Heart right ventricle (tissue), 16 donors: ENCODE results near the gene MYT1. TPM values are rescaled to one million over a fixed set of nuclear protein-coding genes. Genes with fewer than 3 reads are reported as not detected.
A peak's percentile ranks its signal among the peaks of the same experiment; 100 is the strongest.

Experiments used
- ATAC-seq, 8 donors: fragments of 200-7000 bp; cut with Tn5 transposase; one replicate each; pipeline ENCODE4 v1.9.1; 2020; ENCODE audit warnings: mild to moderate bottlenecking in 8 of 8, moderate library complexity in 8 of 8, moderate number of reproducible peaks in 1 of 8
- DNase-seq, 2 donors: peaks; one replicate each; pipeline ENCODE4 v3.0.0-alpha.2; 2020
- H3K27ac ChIP-seq, 10 donors: fragments of 200-600 bp; sonication (generic) in 2 of 10; one replicate each; pipeline versions ENCODE4 v1.5.0 to v1.8.0; 2020 to 2022; ENCODE audit warnings: mild to moderate bottlenecking in 3 of 10
- H3K27me3 ChIP-seq, 7 donors: fragments of 200-600 bp; one replicate each; pipeline ENCODE4 v1.8.0; 2021 to 2022; ENCODE audit warnings: mild to moderate bottlenecking in 2 of 7
- H3K36me3 ChIP-seq, 9 donors: fragments of 200-600 bp; sonication (generic) in 1 of 9; one replicate each; pipeline versions ENCODE4 v1.5.0 to v1.8.0; 2020 to 2022; ENCODE audit warnings: mild to moderate bottlenecking in 2 of 9
- H3K4me1 ChIP-seq, 9 donors: fragments of 200-600 bp; sonication (generic) in 1 of 9; one replicate each; pipeline versions ENCODE4 v1.5.0 to v1.8.0; 2020 to 2022; ENCODE audit warnings: mild to moderate bottlenecking in 4 of 9
- H3K4me3 ChIP-seq, 10 donors: fragments of 200-600 bp; sonication (generic) in 2 of 10; one replicate each; pipeline versions ENCODE4 v1.5.0 to v1.8.0; 2020 to 2022; ENCODE audit warnings: mild to moderate bottlenecking in 7 of 10, moderate library complexity in 2 of 10
- H3K9me3 ChIP-seq, 11 donors: fragments of 200-600 bp in 10 of 11; sonication (generic) in 2 of 11; one replicate each; pipeline versions ENCODE4 v1.5.0 to v1.8.0; 2013 to 2022; ENCODE audit warnings: mild to moderate bottlenecking in 2 of 11, control low read depth in 1 of 11, moderate library complexity in 1 of 11
- WGBS, 2 donors: extraction: QIAGEN DNeasy Blood & Tissue Kit; methylation state at CpG; one replicate each; pipeline ENCODE4 v1.1.7; 2013; ENCODE audit warnings: inconsistent platforms in 1 of 2; 5-methylcytosine and 5-hydroxymethylcytosine counted together
- intact Hi-C, 10 donors: fragments of 100-400 bp; cut with DNase I; formaldehyde crosslinking; loops; one replicate each; pipeline versions ENCODE4 v1.11.1 to v1.14.2; 2022
- polyA plus RNA-seq, 2 donors: library from polyadenylated mRNA; stranded (reverse); fragments of 200-250 nt; gene quantifications; one replicate each; pipeline ENCODE4 v1.2.3, GENCODE V29; 2013
- total RNA-seq, 10 donors: library from RNA; stranded (reverse); fragmentation: NEBNext Ultra II Directional in 3 of 10; extraction: Animal tissue kit (Norgen Biotek cat#: 25700) in 3 of 10; gene quantifications; one replicate each; pipeline versions ENCODE4 v1.2.1 to v1.2.4, GENCODE V29; 2021 to 2023
- TF ChIP-seq, protein P1 (sequence below), 9 donors: fragments of 200-600 bp; sonication (generic) in 2 of 9; IDR thresholded peaks; one replicate each; pipeline versions ENCODE4 v1.5.0 to v1.8.0; 2021 to 2022; ENCODE audit warnings: antibody characterized with exemption in 9 of 9, mild to moderate bottlenecking in 5 of 9, moderate library complexity in 1 of 9
- donor health status: Arrhythmogenic right ventricular cardiomyopathy.
- donor health status: ischemic (EF 13 %, LVEDD 7.1; RV severe dilation, severe dysfunction).
- donor health status: healthy with polysubstance abuse.
- donor health status: DM: no; HTN: yes; CAD: no.
- donor health status: DM: no; HTN: no; CAD: no.
- donor health status: ischemic (EF 25% LVEDD 6.9; RV normal size, moderate dysfunction).
- donor health status: ischemic (EF 25% LVEDD 5.7; RV mildly dilated, moderate dysfunction).
- donor health status: healthy.
- donor health status: DM: yes; HTN: yes; CAD: no.
- donor health status: Ischemic cardiomyopathy.
- donor health status: ischemic (EF 35%, LVEDD 5.7; RV mildly dilated, moderate dysfunction).
- donor health status: nonischemic (EF 11% LVEDD 7.7; RV severe dilation, severe dysfunction).
- donor health status: DM: yes; HTN: yes; CAD: no.
- donor health status: PGD.
- donor health status: ischemic (EF 29% LVEDD 5.4; RV normal size, mild dysfunction).
- donor health status: nonischemic (EF 23%, LVEDD 6.1; RV moderate dilation, normal function).

MYT1 gene
- total and polyA plus RNA-seq, 12 donors: 0.01 to 0.35 (median 0.11) TPM; not detected in 1

GRCh38 chr20:64276817-64277216 is 112.6 kb downstream of the MYT1 start:
- Histone ChIP-seq H3K4me1 (peaks cover 0 to 10% (median 0%) of the 10 kb centered on the region in 9 donors), H3K4me3 (no peak overlapping the region), H3K27me3 (no peaks in the 10 kb centered on the region), H3K9me3 (no peaks in the 10 kb centered on the region), H3K36me3 (peaks cover 0 to 56% (median 8%) of the 10 kb centered on the region in 9 donors), H3K27ac (no peak overlapping the region)
- intact Hi-C loops: no loop called here
- 93 to 96% methylated on average over 7 of the region's 7 CpGs for WGBS, 2 donors
- TF ChIP-seq, protein P1, sequence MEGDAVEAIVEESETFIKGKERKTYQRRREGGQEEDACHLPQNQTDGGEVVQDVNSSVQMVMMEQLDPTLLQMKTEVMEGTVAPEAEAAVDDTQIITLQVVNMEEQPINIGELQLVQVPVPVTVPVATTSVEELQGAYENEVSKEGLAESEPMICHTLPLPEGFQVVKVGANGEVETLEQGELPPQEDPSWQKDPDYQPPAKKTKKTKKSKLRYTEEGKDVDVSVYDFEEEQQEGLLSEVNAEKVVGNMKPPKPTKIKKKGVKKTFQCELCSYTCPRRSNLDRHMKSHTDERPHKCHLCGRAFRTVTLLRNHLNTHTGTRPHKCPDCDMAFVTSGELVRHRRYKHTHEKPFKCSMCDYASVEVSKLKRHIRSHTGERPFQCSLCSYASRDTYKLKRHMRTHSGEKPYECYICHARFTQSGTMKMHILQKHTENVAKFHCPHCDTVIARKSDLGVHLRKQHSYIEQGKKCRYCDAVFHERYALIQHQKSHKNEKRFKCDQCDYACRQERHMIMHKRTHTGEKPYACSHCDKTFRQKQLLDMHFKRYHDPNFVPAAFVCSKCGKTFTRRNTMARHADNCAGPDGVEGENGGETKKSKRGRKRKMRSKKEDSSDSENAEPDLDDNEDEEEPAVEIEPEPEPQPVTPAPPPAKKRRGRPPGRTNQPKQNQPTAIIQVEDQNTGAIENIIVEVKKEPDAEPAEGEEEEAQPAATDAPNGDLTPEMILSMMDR (IDR thresholded peaks at IDR 0.05): no peak
- ATAC-seq (no peak), DNase-seq (no peak)

DNA sequence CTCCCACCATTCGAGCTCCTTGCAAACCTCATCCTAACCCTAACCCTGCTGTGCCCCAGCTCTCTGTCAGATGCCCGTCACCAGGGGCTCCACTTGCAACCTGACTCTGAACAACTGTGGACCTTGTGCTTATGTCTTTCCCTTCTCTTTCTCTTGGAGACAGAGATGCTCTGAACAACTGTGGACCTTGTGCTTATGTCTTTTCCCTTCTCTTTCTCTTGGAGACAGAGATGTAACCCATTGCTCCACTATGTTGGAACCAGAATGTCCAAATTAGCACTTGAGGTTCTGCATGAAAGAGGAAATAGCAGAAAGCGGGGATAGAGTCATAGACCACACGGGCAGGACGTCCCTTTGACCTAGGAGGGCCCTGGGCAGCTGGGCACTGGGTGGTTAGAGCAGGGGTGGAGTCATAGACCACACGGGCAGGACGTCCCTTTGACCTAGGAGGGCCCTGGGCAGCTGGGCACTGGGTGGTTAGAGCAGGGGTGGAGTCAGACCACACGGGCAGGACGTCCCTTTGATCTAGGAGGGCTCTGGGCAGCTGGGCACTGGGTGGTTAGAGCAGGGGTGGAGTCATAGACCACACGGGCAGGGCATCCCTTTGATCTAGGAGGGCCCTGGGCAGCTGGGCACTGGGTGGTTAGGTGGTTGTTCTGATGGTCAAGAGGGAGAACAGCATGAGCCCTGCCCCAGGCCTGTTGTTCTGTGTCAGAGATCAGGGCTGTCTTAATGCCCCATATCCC is 113.5 kb downstream of the MYT1 start:
- no peak overlapping the region for H3K4me3 ChIP-seq
- H3K36me3 ChIP-seq: peaks cover 0 to 49% (median 8%) of the 10 kb centered on the region in 9 donors
- H3K27ac ChIP-seq: no peak overlapping the region
- H3K9me3 ChIP-seq: no peaks in the 10 kb centered on the region
- TF ChIP-seq, protein P1 (IDR thresholded peaks at IDR 0.05): no peak
- WGBS, 2 donors: 81 to 84% methylated on average over 10 of the region's 10 CpGs
- DNase-seq: no peak
- no peak for ATAC-seq
- intact Hi-C loops: no loop called here
- peaks cover 0 to 10% (median 0%) of the 10 kb centered on the region in 9 donors for H3K4me1 ChIP-seq
- no peaks in the 10 kb centered on the region for H3K27me3 ChIP-seq

- peaks cover 0 to 10% (median 0%) of the 10 kb centered on the region in 9 donors for H3K4me1 ChIP-seq
- 84 to 87% methylated on average over 4 of the region's 4 CpGs for WGBS, 2 donors
- no peaks in the 10 kb centered on the region for H3K27me3 ChIP-seq
- intact Hi-C loops: no loop called here
- DNase-seq: no peak
- no peaks in the 10 kb centered on the region for H3K9me3 ChIP-seq
- TF ChIP-seq, protein P1 (IDR thresholded peaks at IDR 0.05): no peak
- peak in 1 of 8 donors; percentile 56 for ATAC-seq
- no peak overlapping the region for H3K27ac ChIP-seq
- H3K36me3 ChIP-seq: peaks cover 0 to 43% (median 7%) of the 10 kb centered on the region in 9 donors
- H3K4me3 ChIP-seq: no peak overlapping the region
Observed at GRCh38 chr20:64278317-64278681, 114.0 kb downstream of the MYT1 start.

DNA sequence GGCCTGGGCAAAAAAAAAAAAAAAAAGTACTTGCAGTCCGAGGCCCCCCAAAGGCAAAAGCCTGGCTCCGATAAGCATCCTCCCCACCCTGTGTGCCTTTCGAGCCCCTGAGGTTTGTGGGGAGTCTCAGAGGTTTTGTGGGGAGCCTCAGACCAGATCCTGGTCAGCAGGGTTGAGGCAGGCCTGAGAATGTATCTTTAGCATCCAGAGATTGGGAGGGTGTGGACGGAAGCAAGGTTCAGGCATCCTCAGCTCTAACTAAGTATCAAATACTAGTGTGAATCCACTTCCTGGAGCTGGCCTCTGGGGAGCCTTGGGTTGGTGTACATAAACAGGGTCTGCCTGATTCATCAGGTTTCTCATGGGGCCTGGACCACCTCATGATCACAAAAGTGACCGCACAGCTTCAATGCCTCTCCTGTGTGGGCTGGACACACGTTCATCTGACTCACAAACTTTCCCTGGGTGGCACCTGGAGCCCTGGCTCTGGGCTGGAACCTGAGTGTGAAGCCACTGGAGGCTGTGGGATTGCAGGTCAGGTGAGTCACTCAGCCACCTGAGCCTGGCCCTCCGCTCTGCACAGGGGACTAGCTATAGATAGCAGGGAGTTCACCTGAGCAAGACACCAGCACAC is 115.7 kb downstream of the MYT1 start:
- ATAC-seq: peak in 1 of 8 donors; percentile 25

More for the DNA sequence above, 115.7 kb downstream of the MYT1 start:
- Histone ChIP-seq H3K27ac (no peak overlapping the region), H3K27me3 (no peaks in the 10 kb centered on the region), H3K4me3 (no peak overlapping the region), H3K4me1 (peaks cover 0 to 4% (median 0%) of the 10 kb centered on the region in 9 donors), H3K9me3 (no peaks in the 10 kb centered on the region), H3K36me3 (peaks cover 0 to 27% (median 2%) of the 10 kb centered on the region in 9 donors)
- no peak for DNase-seq
- 88 to 91% methylated on average over 7 of the region's 7 CpGs for WGBS, 2 donors
- TF ChIP-seq, protein P1 (IDR thresholded peaks at IDR 0.05): no peak
- intact Hi-C loops: no loop called here
